ENCODE data around the gene PTOV1. TPM values are rescaled to one million over a fixed set of nuclear protein-coding genes. Genes with fewer than 3 reads are reported as not detected.

PTOV1 gene
- total and polyA plus RNA-seq, 4 donors: 38.0 to 52.3 (median 41.3) TPM

GRCh38 chr19:49845414-49845813, 5.5 kb upstream of the PTOV1 start:
- Histone ChIP-seq H3K27me3 (ENCODE audit: control insufficient read depth in 4 of 4, insufficient read depth in 4 of 4, low read length in 3 of 4) (no peaks in the 10 kb centered on the region), H3K4me3 (ENCODE audit: low read depth in 1 of 3, low read length in 3 of 3) (no peak overlapping the region), H3K27ac (ENCODE audit: low read depth in 1 of 2, low read length in 2 of 2) (no peak overlapping the region), H3K4me1 (ENCODE audit: control insufficient read depth in 4 of 4, insufficient read depth in 4 of 4, low read length in 3 of 4) (peaks cover 0 to 8% (median 3%) of the 10 kb centered on the region in 4 donors), H3K9ac (ENCODE audit: low read depth in 1 of 2, low read length in 2 of 2) (no peak overlapping the region), H3K9me3 (ENCODE audit: control insufficient read depth in 4 of 4, low read length in 3 of 4) (no peaks in the 10 kb centered on the region), H3K36me3 (ENCODE audit: control insufficient read depth in 4 of 4, insufficient read depth in 3 of 4, low read depth in 1 of 4, low read length in 3 of 4) (no peaks in the 10 kb centered on the region)
- no peak for TF ChIP-seq TAF1 (conservative IDR thresholded peaks at IDR 0.05)
- no peak for TF ChIP-seq MAX (IDR thresholded peaks at IDR 0.05)
- TF ChIP-seq SP1 (IDR thresholded peaks at IDR 0.05): no peak
- no peak for TF ChIP-seq NR2F2 (IDR thresholded peaks at IDR 0.05)
- no peak for TF ChIP-seq FOXA2 (IDR thresholded peaks at IDR 0.05)
- TF ChIP-seq RXRA (IDR thresholded peaks at IDR 0.05): no peak
- no peak for TF ChIP-seq HNF4A (conservative IDR thresholded peaks at IDR 0.05)
- 61% methylated on average over 3 of the region's 3 CpGs for WGBS
- no peak for DNase-seq (ENCODE audit: low spot score)

GRCh38 chr19:49846408-49846807, 4.6 kb upstream of the PTOV1 start:
- no peak overlapping the region for H3K27ac ChIP-seq (ENCODE audit: low read depth in 1 of 2, low read length in 2 of 2)
- no peak for TF ChIP-seq FOXA2 (IDR thresholded peaks at IDR 0.05)
- H3K4me3 ChIP-seq (ENCODE audit: low read depth in 1 of 3, low read length in 3 of 3): no peak overlapping the region
- H3K36me3 ChIP-seq (ENCODE audit: control insufficient read depth in 4 of 4, insufficient read depth in 3 of 4, low read depth in 1 of 4, low read length in 3 of 4): no peaks in the 10 kb centered on the region
- 76% methylated on average over 5 of the region's 5 CpGs for WGBS
- H3K9me3 ChIP-seq (ENCODE audit: control insufficient read depth in 4 of 4, low read length in 3 of 4): no peaks in the 10 kb centered on the region
- H3K27me3 ChIP-seq (ENCODE audit: control insufficient read depth in 4 of 4, insufficient read depth in 4 of 4, low read length in 3 of 4): no peaks in the 10 kb centered on the region
- peaks cover 0 to 8% (median 3%) of the 10 kb centered on the region in 4 donors for H3K4me1 ChIP-seq (ENCODE audit: control insufficient read depth in 4 of 4, insufficient read depth in 4 of 4, low read length in 3 of 4)
- H3K9ac ChIP-seq (ENCODE audit: low read depth in 1 of 2, low read length in 2 of 2): no peak overlapping the region
- no peak for DNase-seq (ENCODE audit: low spot score)

- Histone ChIP-seq H3K36me3 (ENCODE audit: control insufficient read depth in 4 of 4, insufficient read depth in 3 of 4, low read depth in 1 of 4, low read length in 3 of 4) (no peaks in the 10 kb centered on the region), H3K4me1 (ENCODE audit: control insufficient read depth in 4 of 4, insufficient read depth in 4 of 4, low read length in 3 of 4) (peaks cover 2 to 19% (median 13%) of the 10 kb centered on the region in 4 donors)
- 90% methylated on average over 10 of the region's 10 CpGs for WGBS
Observed at GRCh38 chr19:49847731-49848696, 2.9 kb upstream of the PTOV1 start.

More at GRCh38 chr19:49847731-49848696, 2.9 kb upstream of the PTOV1 start:
- no peak for TF ChIP-seq SP1 (IDR thresholded peaks at IDR 0.05)
- TF ChIP-seq REST (IDR thresholded peaks at IDR 0.05): no peak
- TF ChIP-seq ZBTB33 (IDR thresholded peaks at IDR 0.05): no peak
- no peak for TF ChIP-seq ATF3 (IDR thresholded peaks at IDR 0.05)
- no peak for TF ChIP-seq GABPA (IDR thresholded peaks at IDR 0.05 in 1 of 2, conservative IDR thresholded peaks at IDR 0.05 in 1 of 2)
- TF ChIP-seq TAF1 (conservative IDR thresholded peaks at IDR 0.05): no peak
- no peak for TF ChIP-seq FOXA1 (IDR thresholded peaks at IDR 0.05)
- no peak for TF ChIP-seq JUND (IDR thresholded peaks at IDR 0.05)
- no peak for TF ChIP-seq HNF4A (conservative IDR thresholded peaks at IDR 0.05)
- TF ChIP-seq CTCF (IDR thresholded peaks at IDR 0.05; ENCODE audit: low read depth, low read length, missing input control): no peak
- no peak for TF ChIP-seq RXRA (IDR thresholded peaks at IDR 0.05)
- TF ChIP-seq YY1 (IDR thresholded peaks at IDR 0.05): no peak
- no peak for TF ChIP-seq EGR1 (IDR thresholded peaks at IDR 0.05; ENCODE audit: low read depth in 2 of 2)
- TF ChIP-seq RAD21 (IDR thresholded peaks at IDR 0.05): no peak
- no peak for TF ChIP-seq MAX (IDR thresholded peaks at IDR 0.05)
- TF ChIP-seq HNF4G (IDR thresholded peaks at IDR 0.05): no peak
- no peak for TF ChIP-seq NR2F2 (IDR thresholded peaks at IDR 0.05)
- TF ChIP-seq FOXA2 (IDR thresholded peaks at IDR 0.05): no peak
- no peak overlapping the region for H3K4me3 ChIP-seq (ENCODE audit: low read depth in 1 of 3, low read length in 3 of 3)
- no peak overlapping the region for H3K27ac ChIP-seq (ENCODE audit: low read depth in 1 of 2, low read length in 2 of 2)
- no peaks in the 10 kb centered on the region for H3K27me3 ChIP-seq (ENCODE audit: control insufficient read depth in 4 of 4, insufficient read depth in 4 of 4, low read length in 3 of 4)
- no peak overlapping the region for H3K9ac ChIP-seq (ENCODE audit: low read depth in 1 of 2, low read length in 2 of 2)
- H3K9me3 ChIP-seq (ENCODE audit: control insufficient read depth in 4 of 4, low read length in 3 of 4): no peaks in the 10 kb centered on the region
- DNase-seq (ENCODE audit: low spot score): no peak
